Esophagus squamous epithelium (tissue), 4 donors: ENCODE data around the gene KCNK5.

Experiments used
- CTCF ChIP-seq, 6 experiments: fragments of 450-650 bp in 4 of 6; fragments of 200-600 bp in 2 of 6; sonication (generic) in 2 of 6; IDR thresholded peaks; one replicate each; pipeline ENCODE4 v1.5.1; 2016 to 2019; ENCODE audit warnings: antibody characterized with exemption in 6 of 6, mild to moderate bottlenecking in 4 of 6, moderate library complexity in 4 of 6
- POLR2A ChIP-seq, 4 donors: fragments of 450-650 bp; IDR thresholded peaks; one replicate each; pipeline ENCODE4 v1.6.1; 2017; ENCODE audit warnings: antibody characterized with exemption in 4 of 4, mild to moderate bottlenecking in 4 of 4, moderate library complexity in 3 of 4

GRCh38 chr6:39207416-39208222 is 21.7 kb downstream of the KCNK5 start:
- no peak for TF ChIP-seq POLR2A (IDR thresholded peaks at IDR 0.05)
- TF ChIP-seq CTCF (IDR thresholded peaks at IDR 0.05), result no peak
